HuH-7 (cell line): Measurements from ENCODE around the gene SUPT20HL1.
"Not testable (repeated sequence)": the region's sequence is repeated elsewhere in the genome, so short reads cannot be mapped to it uniquely, and the experiment has no call there.

Source experiments
- DNase-seq: peaks from one replicate; pipeline ENCODE4 v3.0.0; 2011; ENCODE audit warnings: low spot score

SUPT20HL1 gene

DNA sequence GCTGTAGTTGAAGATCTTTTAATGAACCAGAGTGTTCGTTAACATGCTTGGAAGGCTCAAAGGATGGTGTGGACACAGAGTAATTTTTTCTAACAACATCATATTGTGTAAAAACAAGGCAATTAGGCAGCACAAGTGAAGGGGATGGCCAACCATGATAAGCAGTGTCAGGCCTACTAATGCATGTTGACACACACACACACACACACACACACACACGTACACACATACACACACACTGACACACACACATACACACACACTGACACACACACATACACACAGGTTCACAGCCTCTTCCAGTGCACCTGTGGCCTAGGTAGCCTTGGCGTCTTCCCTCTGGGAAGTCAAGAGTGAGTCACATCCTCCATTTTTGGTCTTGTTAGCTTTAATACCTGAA is at the start of gene SUPT20HL1:
Gene SUPT20HL1 (plus strand): TSS at position 368 of the 400 bp plus-strand sequence. CDS start 2,122 bp downstream, outside the sequence.
- no peak for DNase-seq

GRCh38 chrX:24310916-24311315 is 49.5 kb upstream of the SUPT20HL1 start:
- not testable (repeated sequence) for DNase-seq

GRCh38 chrX:24311507-24312248 is 48.8 kb upstream of the SUPT20HL1 start:
- DNase-seq = not testable (repeated sequence)

GRCh38 chrX:24312249-24312607 is 48.2 kb upstream of the SUPT20HL1 start:
- DNase-seq = not testable (repeated sequence)

DNA sequence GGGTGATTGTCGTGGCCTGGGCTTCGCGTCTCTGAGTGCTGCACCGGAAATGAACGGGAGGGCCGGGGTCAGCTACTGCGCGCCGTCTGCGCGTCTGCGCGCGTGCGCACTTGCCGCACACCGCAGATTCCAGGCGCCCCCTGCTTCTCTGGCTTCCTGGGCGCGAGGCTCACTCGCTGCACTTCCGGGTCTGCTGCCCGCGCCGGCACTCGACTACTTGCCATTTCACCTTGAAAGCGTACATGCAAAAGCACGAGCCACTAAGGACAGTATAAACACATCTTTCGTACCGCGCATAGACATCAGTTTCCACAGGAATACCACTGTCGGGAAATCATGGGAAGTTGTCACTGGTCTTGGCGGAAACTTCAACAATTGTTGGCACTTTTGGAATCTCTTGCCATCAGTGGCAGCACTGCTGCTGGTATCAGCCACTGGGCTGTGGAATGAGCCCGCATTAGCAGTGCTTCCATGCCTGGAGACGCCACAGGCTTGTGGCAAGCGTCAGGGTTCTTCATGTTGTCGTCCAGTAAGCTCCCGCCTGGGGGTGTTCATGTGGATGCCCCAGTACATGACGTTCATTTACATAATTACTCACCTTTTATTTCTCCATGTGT is 46.3 kb upstream of the SUPT20HL1 start, which contains the start of gene SUPT20HL2:
Gene SUPT20HL2 (minus strand): TSS at position 51 of the 617 bp plus-strand sequence. CDS start 754 bp downstream, outside the sequence.
- no peak for DNase-seq

DNA sequence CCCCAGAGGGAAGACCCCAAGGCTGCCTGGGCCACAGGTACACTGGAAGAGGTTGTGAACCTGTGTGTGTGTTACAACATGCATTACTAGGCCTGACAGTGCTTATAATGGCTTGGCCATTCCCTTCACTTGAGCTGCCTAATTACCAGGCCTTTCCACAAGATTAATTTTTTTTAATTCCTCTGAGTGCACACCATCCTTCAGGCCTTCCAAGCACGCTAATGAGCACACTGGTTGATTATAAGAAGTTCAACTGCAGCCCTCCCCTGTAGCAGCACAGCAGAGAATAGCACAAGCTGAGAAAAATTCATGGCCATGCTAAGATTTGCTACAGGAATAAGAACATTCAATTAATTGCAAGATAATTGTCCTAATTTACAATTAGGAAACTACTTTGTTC is 44.3 kb upstream of the SUPT20HL1 start:
- DNase-seq = no peak

- no peak for DNase-seq
These were observed 42.9 kb upstream of the SUPT20HL1 start for GRCh38 chrX:24317567-24317966.

DNA sequence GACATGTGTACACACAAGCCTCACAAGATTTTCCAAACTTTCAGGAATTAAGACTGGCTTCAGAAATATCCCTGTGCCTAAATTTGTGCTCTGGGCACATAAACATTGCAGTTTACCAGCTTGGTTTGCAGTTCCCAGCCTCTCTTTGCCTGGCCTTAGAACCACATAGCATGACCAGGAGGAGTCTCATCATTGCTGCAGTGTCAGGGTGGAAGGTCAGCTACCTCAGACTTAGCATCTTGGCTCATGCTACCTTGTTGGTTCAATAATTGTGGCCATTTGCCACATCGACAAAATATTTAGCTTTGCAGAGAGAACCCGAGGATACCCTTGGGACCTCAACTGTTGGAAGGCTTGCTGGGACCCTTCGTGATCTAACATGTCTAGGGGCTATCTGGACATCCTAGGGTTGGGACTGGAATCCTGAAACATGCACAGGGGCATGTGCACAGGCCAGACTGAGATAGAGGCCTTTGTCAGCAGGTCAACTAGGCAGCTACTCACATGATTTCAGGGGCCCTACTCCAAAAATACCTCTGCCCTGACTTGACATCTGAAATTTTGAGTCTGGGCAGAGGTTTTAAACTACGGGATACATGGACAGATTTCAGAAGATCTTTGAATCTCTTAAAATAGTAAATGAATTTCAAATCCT is 38.6 kb upstream of the SUPT20HL1 start:
- DNase-seq = no peak

DNA sequence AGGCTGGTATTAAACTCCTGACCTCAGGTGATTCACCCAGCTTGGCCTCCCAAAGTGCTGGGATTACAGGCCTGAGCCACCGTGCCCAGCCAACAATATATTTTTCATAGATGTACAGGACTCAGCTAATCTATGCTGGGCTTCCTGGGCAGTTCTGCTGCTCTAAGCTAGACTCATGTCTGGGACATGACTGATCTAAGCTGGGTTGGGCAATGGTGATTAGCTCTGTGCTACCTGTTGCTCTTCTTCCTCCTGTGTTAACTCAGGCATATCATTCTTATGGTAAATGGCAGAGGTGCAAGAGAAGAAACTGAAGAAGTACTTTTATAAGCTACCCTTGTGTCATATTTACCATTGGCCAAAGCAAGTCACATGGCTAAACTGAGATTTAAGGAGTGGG is 35.2 kb upstream of the SUPT20HL1 start:
- DNase-seq = no peak

GRCh38 chrX:24332878-24333277 is 27.6 kb upstream of the SUPT20HL1 start:
- no peak for DNase-seq

- no peak for DNase-seq
These were observed 27.1 kb upstream of the SUPT20HL1 start for GRCh38 chrX:24333371-24333770.

- no peak for DNase-seq
These were observed 26.0 kb upstream of the SUPT20HL1 start for GRCh38 chrX:24334461-24334860.

- no peak for DNase-seq
These were observed 24.6 kb upstream of the SUPT20HL1 start for GRCh38 chrX:24335871-24336270.

- DNase-seq = no peak
These were observed 20.5 kb upstream of the SUPT20HL1 start for GRCh38 chrX:24339911-24340310.

DNA sequence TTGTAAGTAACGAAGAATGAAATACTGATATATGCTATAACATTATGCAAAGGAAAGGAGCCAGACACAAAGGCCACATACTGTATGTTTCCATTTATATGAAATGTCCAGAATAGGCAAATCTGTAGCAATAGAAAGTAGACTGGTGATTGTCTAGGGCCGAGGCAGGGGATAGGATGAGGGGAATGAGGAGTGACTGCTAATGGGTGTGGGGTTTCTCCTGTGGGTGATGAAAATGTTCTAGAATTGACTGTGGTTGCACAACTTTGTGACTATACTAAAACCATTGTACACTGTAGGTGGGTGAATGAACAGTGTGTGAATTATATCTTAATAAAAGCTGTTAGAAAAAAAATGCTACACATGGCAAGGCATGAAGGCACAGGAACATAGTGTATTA is 19.9 kb upstream of the SUPT20HL1 start:
- DNase-seq = no peak

GRCh38 chrX:24341795-24342194 is 18.6 kb upstream of the SUPT20HL1 start:
- DNase-seq = no peak

GRCh38 chrX:24343719-24344118 is 16.7 kb upstream of the SUPT20HL1 start:
- no peak for DNase-seq

- no peak for DNase-seq
These were observed 12.6 kb upstream of the SUPT20HL1 start for GRCh38 chrX:24347881-24348280.

DNA sequence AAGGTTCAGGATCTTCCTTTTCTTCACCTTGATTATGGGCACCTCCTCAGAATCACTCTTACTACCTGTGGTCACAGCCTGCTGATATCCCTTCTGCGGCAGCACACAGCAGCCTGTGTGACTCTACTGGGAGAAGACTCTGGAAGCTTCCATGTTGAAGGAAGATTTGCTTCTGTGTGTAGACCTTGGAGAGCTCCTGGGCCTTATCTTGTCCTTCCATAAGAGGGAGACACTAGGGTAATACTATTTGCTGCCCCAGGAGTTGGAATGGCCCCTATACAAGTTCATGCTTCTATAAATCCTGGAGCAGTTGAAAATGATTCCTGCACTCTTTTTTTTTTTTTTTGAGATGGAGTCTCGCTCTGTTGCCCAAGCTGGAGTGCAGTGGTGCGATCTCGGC is 10.2 kb upstream of the SUPT20HL1 start:
- no peak for DNase-seq

DNA sequence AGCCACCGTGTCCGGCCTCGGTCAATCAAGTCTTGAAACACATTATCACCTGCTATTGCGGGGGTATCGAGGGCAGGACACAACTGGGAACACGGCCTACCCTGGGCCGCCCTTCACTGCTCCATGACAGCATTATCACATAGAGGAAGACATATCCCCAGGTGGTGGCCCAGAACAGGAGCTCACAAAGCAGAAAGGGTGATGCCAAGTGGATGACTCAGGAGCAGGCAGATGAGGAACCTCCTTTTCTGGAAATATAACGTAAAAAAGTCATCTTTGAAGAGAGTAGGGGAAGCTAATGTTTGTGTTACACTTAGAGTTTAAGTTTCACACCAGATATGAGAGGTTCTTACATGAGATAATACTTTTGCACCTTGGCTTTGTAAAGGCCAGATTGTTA is 5.3 kb upstream of the SUPT20HL1 start:
- DNase-seq = no peak

DNA sequence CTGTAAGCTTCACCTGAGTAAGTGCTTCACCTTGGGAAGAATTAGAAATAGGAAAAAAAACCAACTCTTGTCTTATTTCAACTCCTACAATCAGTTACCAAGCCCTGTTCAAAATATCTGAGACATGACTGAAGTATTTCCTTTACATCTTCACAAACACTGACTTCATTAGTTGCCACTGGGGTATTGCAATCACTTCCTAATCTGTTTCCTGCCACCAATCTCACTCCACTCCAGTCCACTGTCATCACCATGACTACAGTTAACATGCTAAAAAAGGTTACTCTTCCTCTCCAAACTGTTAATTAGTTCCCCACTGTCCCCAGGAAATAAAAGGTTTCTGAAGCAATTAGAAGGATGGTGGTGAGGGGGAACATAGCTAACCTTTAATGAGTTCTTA is 3.3 kb upstream of the SUPT20HL1 start:
- no peak for DNase-seq

DNA sequence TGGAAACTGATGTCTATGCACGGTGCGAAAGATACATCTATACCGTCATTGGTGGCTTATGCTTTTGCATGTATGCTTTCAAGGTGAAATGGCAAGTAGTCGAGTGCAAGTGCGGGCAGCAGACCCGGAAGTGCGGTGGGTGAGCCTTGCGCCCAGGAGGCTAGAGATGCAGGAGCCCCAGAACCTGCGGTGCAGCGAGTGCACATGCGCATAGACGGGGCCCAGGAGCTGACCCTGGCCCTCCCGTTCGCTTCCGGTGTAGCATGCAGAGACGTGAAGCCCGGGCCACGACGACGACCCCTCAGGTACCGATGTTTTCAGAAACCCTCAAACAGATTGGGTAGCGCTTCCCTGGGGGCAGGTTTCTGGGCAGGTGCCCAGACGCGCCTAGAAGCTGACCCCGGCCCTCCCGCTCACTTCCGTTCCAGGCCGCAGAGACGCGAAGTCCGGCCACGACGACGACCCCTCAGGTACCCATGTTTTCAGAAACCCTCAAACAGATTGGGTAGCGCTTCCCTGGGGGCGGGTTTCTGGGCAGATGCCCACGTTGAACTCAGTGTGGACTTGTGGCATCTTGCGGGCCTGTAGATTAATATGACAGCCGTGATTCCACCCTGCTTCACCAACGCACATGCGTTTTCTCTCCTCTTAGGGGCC is 1.8 kb downstream of the SUPT20HL1 start:
- DNase-seq = not testable (repeated sequence)
